ENCODE data around the gene ZBTB21.

Gene ZBTB21

GRCh38 chr21:41985662-41986416 is 24.3 kb downstream of the ZBTB21 start:
- DNase-seq, result no peak

GRCh38 chr21:41983229-41983628 is 26.9 kb downstream of the ZBTB21 start:
- DNase-seq, result no peak

GRCh38 chr21:41980561-41980960 is 29.6 kb downstream of the ZBTB21 start:
- DNase-seq, result no peak

GRCh38 chr21:41979751-41980369 is 30.3 kb downstream of the ZBTB21 start:
- DNase-seq, result no peak

- DNase-seq, result no peak
Observed at GRCh38 chr21:41979335-41979734, 30.8 kb downstream of the ZBTB21 start.

GRCh38 chr21:41977034-41977950 is 32.9 kb downstream of the ZBTB21 start:
- DNase-seq, result no peak

- no peak for DNase-seq
Observed at GRCh38 chr21:41976611-41977010, 33.5 kb downstream of the ZBTB21 start.

- DNase-seq, result no peak
Observed at GRCh38 chr21:41975391-41976272, 34.5 kb downstream of the ZBTB21 start.

GRCh38 chr21:41974752-41975053 is 35.5 kb downstream of the ZBTB21 start:
- DNase-seq, result no peak

GRCh38 chr21:41973861-41974751 is 36.1 kb downstream of the ZBTB21 start:
- DNase-seq, result no peak

GRCh38 chr21:41973427-41973831 is 36.7 kb downstream of the ZBTB21 start:
- DNase-seq, result no peak

- no peak for DNase-seq
Observed at GRCh38 chr21:41972511-41973205, 37.5 kb downstream of the ZBTB21 start.

- no peak for DNase-seq
Observed at GRCh38 chr21:41971891-41972290, 38.3 kb downstream of the ZBTB21 start.

GRCh38 chr21:41970751-41971653 is 39.2 kb downstream of the ZBTB21 start:
- DNase-seq, result no peak

GRCh38 chr21:41970106-41970391 is 40.1 kb downstream of the ZBTB21 start:
- DNase-seq, result no peak

- no peak for DNase-seq
Observed at GRCh38 chr21:41967708-41968107, 42.5 kb downstream of the ZBTB21 start.

GRCh38 chr21:41966872-41967621 is 43.1 kb downstream of the ZBTB21 start:
- no peak for DNase-seq

- DNase-seq, result no peak
Observed at GRCh38 chr21:41966041-41966833, 43.9 kb downstream of the ZBTB21 start.
